PC-9 (cell line): ENCODE results near the gene SHH. TPM values are rescaled to one million over a fixed set of nuclear protein-coding genes. Genes with fewer than 3 reads are reported as not detected.

ENCODE experiments used
- BruUV-seq: library from RNA; stranded (reverse); fragments of 400-500 nt; replicated peaks from 2 replicates; lab custom pipeline; 2021; lab: Mats Ljungman, UMichigan
- CTCF ChIA-PET: fragments of 300-600 bp; sonication (Branson Sonifier 250); formaldehyde crosslinking; loops from one replicate; lab custom pipeline; 2022; ENCODE audit warnings: antibody characterized with exemption; lab: Charles Lee
- POLR2A ChIA-PET: fragments of 300-600 bp; sonication (Branson Sonifier 250); formaldehyde crosslinking; loops from one replicate; lab custom pipeline; 2022; ENCODE audit warnings: antibody characterized with exemption; ENCODE audit not compliant: unreplicated experiment; lab: Charles Lee
- DNase-seq, 2 experiments: peaks; one replicate each; pipeline versions ENCODE4 v3.0.0 to v3.0.0-alpha.2; 2015 to 2022; ENCODE audit warnings: mixed read lengths in 1 of 2
- H2AFZ ChIP-seq: fragments of 200-600 bp; sonication (generic); 2 replicates; pipeline ENCODE4 v1.8.1; 2017; ENCODE audit warnings: antibody characterized with exemption
- H3F3A ChIP-seq: fragments of 200-600 bp; sonication (generic); 2 replicates; pipeline ENCODE4 v1.8.1; 2017; ENCODE audit warnings: antibody characterized with exemption, mild to moderate bottlenecking, low read depth; ENCODE audit not compliant: insufficient read depth
- H3K27ac ChIP-seq: fragments of 200-600 bp; sonication (generic); 2 replicates; pipeline ENCODE4 v1.6.1; 2016; ENCODE audit warnings: mixed run types
- H3K27me3 ChIP-seq: fragments of 200-600 bp; sonication (generic); 2 replicates; pipeline ENCODE4 v1.6.1; 2016; ENCODE audit warnings: low read depth, mixed run types; ENCODE audit not compliant: insufficient read depth
- H3K36me3 ChIP-seq: fragments of 200-600 bp; sonication (generic); 2 replicates; pipeline ENCODE4 v1.6.1; 2016; ENCODE audit warnings: low read depth, mixed run types
- H3K4me1 ChIP-seq: fragments of 200-600 bp; sonication (generic); replicated peaks from 2 replicates; pipeline ENCODE4 v1.6.1; 2016; ENCODE audit warnings: mixed run types; ENCODE audit not compliant: insufficient read depth
- H3K4me2 ChIP-seq: fragments of 200-600 bp; sonication (generic); 2 replicates; pipeline ENCODE4 v1.6.1; 2017; ENCODE audit warnings: mixed run types
- H3K4me3 ChIP-seq: fragments of 200-600 bp; sonication (generic); 2 replicates; pipeline ENCODE4 v1.6.1; 2016; ENCODE audit warnings: mixed run types
- H3K79me2 ChIP-seq: fragments of 200-600 bp; sonication (generic); 2 replicates; pipeline ENCODE4 v1.6.1; 2017; ENCODE audit warnings: low read depth, mixed run types
- H3K9me2 ChIP-seq: fragments of 200-600 bp; sonication (generic); 2 replicates; pipeline ENCODE4 v1.8.1; 2017; ENCODE audit warnings: mild to moderate bottlenecking; ENCODE audit not compliant: insufficient read depth
- H3K9me3 ChIP-seq: fragments of 200-600 bp; sonication (generic); 2 replicates; pipeline ENCODE4 v1.8.1; 2016; ENCODE audit warnings: low read depth; ENCODE audit not compliant: insufficient read depth
- H4K20me1 ChIP-seq: fragments of 200-600 bp; sonication (generic); 2 replicates; pipeline ENCODE4 v1.8.1; 2017; ENCODE audit not compliant: insufficient read depth
- EZH2 ChIP-seq: fragments of 200-600 bp; sonication (generic); IDR thresholded peaks from 2 replicates; pipeline ENCODE4 v1.8.0; 2017; ENCODE audit warnings: antibody characterized with exemption, low read depth
- intact Hi-C: fragments of 100-400 bp; cut with micrococcal nuclease; formaldehyde crosslinking; loops from one replicate; pipeline ENCODE4 v1.10.0; 2022; ENCODE audit not compliant: unreplicated experiment
- total RNA-seq: library from RNA; stranded (reverse); gene quantifications from 2 replicates; pipeline ENCODE4 v1.2.3, GENCODE V29; 2021
- TF ChIP-seq, protein P1 (sequence below): fragments of 200-600 bp; sonication (generic); conservative IDR thresholded peaks from 2 replicates; pipeline ENCODE4 v1.6.1; 2017; ENCODE audit warnings: mixed run types, antibody characterized with exemption, mild to moderate bottlenecking, moderate library complexity

Gene SHH
- total RNA-seq, 1 experiment from 2014 or later, result not detected

DNA sequence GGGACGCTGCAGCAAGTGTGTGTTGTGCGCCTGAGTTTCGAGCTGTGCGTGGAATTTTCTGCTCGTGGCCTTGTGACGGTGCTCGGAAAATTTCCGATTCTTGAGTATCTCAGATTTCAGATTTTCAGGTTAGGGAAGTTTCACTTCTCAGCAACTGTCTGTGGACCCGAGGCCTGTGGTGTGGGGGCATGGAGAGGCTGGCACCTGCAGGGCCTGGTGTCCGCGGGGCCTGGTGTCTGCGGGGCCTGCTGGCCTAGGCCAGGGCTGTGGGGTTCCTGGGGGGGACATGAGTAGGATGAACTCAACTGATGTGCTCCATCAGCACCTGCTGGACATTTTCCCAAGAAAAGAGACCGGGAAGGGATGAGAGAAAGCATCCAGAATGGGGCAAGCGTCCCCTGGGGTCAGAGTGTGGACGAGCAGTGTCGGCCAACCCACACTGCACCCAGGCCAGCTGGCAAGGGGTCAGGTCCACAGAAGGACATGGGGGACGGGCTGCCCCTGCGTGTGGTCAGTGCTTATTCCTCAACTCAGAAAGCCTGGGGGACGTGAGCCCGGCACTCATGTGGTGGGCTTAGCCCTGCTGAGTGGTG lies 31.3 kb upstream of the SHH start:
- no TSS peak for BruUV-seq
- no peaks in the 10 kb centered on the region for H3F3A ChIP-seq
- no peaks in the 10 kb centered on the region for H3K36me3 ChIP-seq
- ChIA-PET CTCF (no interaction called here), POLR2A (no interaction called here)
- no peak overlapping the region for H3K4me3 ChIP-seq
- peaks cover 12% of the 10 kb centered on the region for H3K4me1 ChIP-seq
- H3K4me2 ChIP-seq, result peak overlapping the region; percentile 14; the same call in 1 of the 2 replicates
- no peaks in the 10 kb centered on the region for H3K9me2 ChIP-seq
- intact Hi-C loops, result loop anchor here (1.0 kb wide), 1 partner anchor 79 kb away; no protein-coding TSS in a partner anchor
- H3K27me3 ChIP-seq, result no peaks in the 10 kb centered on the region
- no peak overlapping the region for H2AFZ ChIP-seq
- no peaks in the 10 kb centered on the region for H4K20me1 ChIP-seq
- H3K9me3 ChIP-seq, result no peaks in the 10 kb centered on the region
- no peak for DNase-seq
- no peak overlapping the region for H3K27ac ChIP-seq
- no peak for TF ChIP-seq EZH2
- TF ChIP-seq, protein P1, sequence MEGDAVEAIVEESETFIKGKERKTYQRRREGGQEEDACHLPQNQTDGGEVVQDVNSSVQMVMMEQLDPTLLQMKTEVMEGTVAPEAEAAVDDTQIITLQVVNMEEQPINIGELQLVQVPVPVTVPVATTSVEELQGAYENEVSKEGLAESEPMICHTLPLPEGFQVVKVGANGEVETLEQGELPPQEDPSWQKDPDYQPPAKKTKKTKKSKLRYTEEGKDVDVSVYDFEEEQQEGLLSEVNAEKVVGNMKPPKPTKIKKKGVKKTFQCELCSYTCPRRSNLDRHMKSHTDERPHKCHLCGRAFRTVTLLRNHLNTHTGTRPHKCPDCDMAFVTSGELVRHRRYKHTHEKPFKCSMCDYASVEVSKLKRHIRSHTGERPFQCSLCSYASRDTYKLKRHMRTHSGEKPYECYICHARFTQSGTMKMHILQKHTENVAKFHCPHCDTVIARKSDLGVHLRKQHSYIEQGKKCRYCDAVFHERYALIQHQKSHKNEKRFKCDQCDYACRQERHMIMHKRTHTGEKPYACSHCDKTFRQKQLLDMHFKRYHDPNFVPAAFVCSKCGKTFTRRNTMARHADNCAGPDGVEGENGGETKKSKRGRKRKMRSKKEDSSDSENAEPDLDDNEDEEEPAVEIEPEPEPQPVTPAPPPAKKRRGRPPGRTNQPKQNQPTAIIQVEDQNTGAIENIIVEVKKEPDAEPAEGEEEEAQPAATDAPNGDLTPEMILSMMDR, result no peak
- H3K79me2 ChIP-seq, result no peaks in the 10 kb centered on the region

DNA sequence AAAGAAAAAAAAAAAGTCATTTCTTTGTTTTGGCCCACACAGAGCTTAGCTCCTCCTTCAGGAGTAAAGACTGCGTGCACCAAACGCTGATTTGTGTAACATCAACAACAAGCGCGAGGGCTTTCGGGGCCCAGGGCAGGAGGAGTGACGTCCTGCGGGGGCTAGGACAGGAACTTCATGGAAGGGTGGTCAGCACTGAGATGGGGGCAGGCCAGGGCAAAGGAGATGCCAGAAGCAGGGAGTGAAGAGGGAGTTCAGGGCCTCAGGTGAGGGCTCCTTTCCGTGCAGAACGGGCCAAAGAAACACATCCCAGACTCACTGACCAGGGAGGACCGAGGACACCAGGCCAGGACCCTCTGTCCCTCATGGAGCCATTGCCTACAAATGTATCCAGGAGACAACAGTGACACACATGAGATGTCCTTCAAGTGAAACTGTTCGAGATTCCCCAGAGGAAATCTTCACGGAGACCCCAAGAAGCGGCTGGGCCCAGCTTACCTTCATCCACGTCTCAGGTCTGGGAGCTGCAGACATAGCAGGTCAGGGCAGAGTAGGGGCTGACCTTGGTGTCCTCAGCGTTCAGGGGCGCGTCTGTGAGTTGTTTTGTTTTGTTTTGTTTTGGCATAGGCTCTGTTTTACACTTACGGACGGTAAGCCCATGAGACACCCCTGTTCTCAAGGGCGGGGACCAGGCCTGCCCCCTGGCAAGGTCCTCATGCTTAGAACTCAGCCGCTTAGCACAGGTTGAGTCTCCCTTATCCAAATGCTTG lies 30.4 kb upstream of the SHH start:
- intact Hi-C loops, result no loop called here
- Histone ChIP-seq H3K79me2 (no peaks in the 10 kb centered on the region), H3K27me3 (no peaks in the 10 kb centered on the region), H3K4me3 (no peak overlapping the region), H3K9me2 (no peaks in the 10 kb centered on the region), H3F3A (no peaks in the 10 kb centered on the region), H3K9me3 (no peaks in the 10 kb centered on the region), H2AFZ (no peak overlapping the region), H3K36me3 (no peaks in the 10 kb centered on the region), H3K27ac (no peak overlapping the region), H3K4me2 (no peak overlapping the region), H3K4me1 (peaks cover 12% of the 10 kb centered on the region), H4K20me1 (no peaks in the 10 kb centered on the region)
- ChIA-PET CTCF (no interaction called here), POLR2A (no interaction called here)
- DNase-seq, result no peak
- no TSS peak for BruUV-seq
- no peak for TF ChIP-seq EZH2
- TF ChIP-seq, protein P1, result no peak

DNA sequence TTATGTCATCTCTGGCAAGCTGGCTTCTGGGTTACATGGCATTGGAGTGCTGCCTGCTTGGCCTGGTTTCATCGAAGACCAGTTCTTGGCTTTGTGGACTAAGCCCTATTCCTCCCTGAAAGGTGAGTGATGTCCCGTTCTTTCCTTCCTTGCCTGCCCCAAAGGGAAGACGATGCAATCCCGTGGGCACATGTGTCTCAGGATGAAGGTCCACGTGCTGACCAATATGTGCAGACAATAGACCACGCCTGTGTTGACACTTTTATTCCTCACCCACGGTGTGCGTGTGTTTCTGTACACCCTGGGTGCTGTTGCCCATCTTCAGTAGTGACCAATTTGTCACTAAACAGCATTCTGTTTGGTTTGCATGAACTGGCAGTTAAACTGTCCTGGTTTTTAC lies 28.6 kb upstream of the SHH start:
- peaks cover 12% of the 10 kb centered on the region for H3K4me1 ChIP-seq
- ChIA-PET CTCF (no interaction called here), POLR2A (no interaction called here)
- BruUV-seq, result no TSS peak
- no peaks in the 10 kb centered on the region for H4K20me1 ChIP-seq
- no peaks in the 10 kb centered on the region for H3K27me3 ChIP-seq
- H3K4me3 ChIP-seq, result no peak overlapping the region
- intact Hi-C loops, result no loop called here
- no peaks in the 10 kb centered on the region for H3K9me2 ChIP-seq
- TF ChIP-seq, protein P1, result no peak
- no peak for TF ChIP-seq EZH2
- H3K79me2 ChIP-seq, result no peaks in the 10 kb centered on the region
- DNase-seq, result no peak
- H3K9me3 ChIP-seq, result no peaks in the 10 kb centered on the region
- no peaks in the 10 kb centered on the region for H3F3A ChIP-seq
- no peak overlapping the region for H3K27ac ChIP-seq
- H2AFZ ChIP-seq, result no peak overlapping the region
- H3K36me3 ChIP-seq, result no peaks in the 10 kb centered on the region
- no peak overlapping the region for H3K4me2 ChIP-seq
